ENCODE measurements around the gene NISCH.

The NISCH gene

DNA sequence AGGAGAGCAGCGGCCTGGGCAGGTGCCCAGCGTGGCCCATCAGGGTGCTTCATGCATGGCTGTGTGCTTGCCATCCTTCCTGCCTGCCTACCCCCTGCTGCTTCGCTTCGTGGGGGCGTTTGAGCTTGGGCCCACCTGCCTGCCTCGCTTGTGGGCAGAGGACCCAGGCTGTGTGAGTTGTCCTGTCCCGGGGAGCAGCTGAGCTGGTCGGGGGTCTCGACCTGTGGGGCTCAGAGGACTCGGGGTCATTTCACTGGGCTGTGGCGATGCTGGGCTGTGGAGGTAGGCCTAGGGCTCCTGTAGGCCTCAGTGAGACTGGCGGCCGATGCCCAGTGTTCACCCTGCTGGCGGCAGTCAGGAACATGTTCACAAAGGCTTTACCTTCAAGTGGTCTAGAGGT lies 27.7 kb downstream of the NISCH start:
- Histone ChIP-seq H3K4me3 (ENCODE audit: low read length) (no peak overlapping the region), H3K9me3 (ENCODE audit: control insufficient read depth, low read length) (no peaks in the 10 kb centered on the region), H3K27me3 (ENCODE audit: control insufficient read depth, insufficient read depth, low read length) (no peaks in the 10 kb centered on the region), H3K36me3 (ENCODE audit: control insufficient read depth, insufficient read depth, low read length) (peaks cover 9% of the 10 kb centered on the region), H3K9ac (ENCODE audit: low read length) (no peak overlapping the region), H3K4me1 (ENCODE audit: control insufficient read depth, insufficient read depth, low read length) (no peaks in the 10 kb centered on the region)

DNA sequence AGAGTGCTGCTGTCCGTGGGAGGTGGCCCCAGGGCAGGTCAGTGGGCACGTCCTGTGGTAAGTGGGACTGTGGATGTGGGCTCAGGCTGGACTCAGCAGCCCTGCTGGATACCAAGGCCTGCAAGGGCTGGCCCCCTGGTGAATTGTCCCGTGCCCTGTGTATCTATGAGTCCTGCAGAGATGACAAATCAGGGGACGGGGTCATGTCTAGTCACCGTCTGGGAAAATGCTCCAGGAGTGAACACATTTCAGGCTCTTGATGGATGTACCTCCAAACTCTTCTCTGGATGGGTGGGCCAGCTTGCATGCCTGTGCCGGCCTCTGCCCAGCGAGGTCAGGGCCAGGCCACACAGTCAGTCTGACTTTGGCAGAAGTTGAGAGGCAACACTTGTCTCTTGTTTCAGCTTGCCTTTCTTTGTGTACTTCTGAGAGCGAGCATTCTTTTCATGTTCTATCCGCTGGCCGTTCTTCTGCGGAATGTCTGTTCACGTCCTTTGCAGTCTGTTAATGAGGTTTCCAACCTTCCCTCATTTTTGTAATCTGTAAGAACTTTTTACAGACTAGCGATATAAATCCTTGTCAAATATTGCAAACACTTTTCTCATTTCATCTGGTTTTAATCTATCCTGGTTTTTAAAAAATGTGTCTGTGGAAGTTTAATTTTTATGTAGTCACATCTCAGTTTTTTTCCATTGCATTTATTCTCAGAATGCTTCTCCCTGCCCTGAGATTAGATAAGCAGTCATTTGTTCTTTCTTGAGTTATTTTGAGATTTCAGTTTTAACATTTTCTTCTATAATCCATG lies 28.4 kb downstream of the NISCH start:
- Histone ChIP-seq H3K36me3 (ENCODE audit: control insufficient read depth, insufficient read depth, low read length) (peaks cover 9% of the 10 kb centered on the region), H3K4me1 (ENCODE audit: control insufficient read depth, insufficient read depth, low read length) (no peaks in the 10 kb centered on the region), H3K9me3 (ENCODE audit: control insufficient read depth, low read length) (no peaks in the 10 kb centered on the region), H3K9ac (ENCODE audit: low read length) (no peak overlapping the region), H3K4me3 (ENCODE audit: low read length) (no peak overlapping the region), H3K27me3 (ENCODE audit: control insufficient read depth, insufficient read depth, low read length) (no peaks in the 10 kb centered on the region)

DNA sequence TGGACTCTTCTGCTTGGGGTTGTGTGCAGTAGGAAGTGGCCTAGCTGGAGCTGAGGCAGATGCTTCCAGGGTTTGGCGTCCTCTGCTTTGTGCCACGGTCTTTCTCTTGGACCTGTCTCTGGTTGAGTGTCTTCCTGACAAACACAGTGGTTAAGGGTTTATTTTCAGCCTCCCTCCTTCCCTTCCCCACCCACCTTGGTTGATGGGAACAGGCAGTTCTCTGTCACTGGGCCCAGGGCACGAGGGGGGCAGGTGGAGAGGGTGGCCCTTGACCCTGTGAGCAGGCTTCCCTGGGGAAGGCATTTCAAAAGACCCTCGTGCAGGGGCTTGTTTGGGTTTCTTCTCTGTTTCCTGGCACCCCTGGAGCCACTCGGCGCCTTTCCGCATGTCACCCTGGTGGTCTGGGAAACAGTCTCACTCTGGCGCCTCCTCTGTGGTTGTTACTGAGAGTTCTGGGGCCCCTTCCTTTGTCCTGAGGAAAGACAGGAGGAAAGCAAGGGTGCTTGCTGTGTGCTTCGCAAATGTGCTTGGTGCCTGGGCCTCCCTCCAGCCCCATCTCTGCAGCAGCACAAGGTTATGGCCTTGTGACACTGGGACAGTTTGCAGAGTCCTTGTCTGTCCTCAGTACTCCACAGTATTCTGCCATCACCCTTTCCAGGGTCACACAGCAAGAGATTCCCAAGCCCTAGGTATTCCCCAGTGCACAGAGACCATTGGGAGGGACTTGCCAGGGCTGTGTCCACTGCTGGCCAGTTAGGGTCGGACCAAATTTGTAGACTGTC lies 29.5 kb downstream of the NISCH start:
- H3K27me3 ChIP-seq (ENCODE audit: control insufficient read depth, insufficient read depth, low read length) = no peaks in the 10 kb centered on the region
- no peaks in the 10 kb centered on the region for H3K9me3 ChIP-seq (ENCODE audit: control insufficient read depth, low read length)
- H3K4me3 ChIP-seq (ENCODE audit: low read length) = no peak overlapping the region
- H3K9ac ChIP-seq (ENCODE audit: low read length) = no peak overlapping the region
- peaks cover 4% of the 10 kb centered on the region for H3K36me3 ChIP-seq (ENCODE audit: control insufficient read depth, insufficient read depth, low read length)
- no peaks in the 10 kb centered on the region for H3K4me1 ChIP-seq (ENCODE audit: control insufficient read depth, insufficient read depth, low read length)

DNA sequence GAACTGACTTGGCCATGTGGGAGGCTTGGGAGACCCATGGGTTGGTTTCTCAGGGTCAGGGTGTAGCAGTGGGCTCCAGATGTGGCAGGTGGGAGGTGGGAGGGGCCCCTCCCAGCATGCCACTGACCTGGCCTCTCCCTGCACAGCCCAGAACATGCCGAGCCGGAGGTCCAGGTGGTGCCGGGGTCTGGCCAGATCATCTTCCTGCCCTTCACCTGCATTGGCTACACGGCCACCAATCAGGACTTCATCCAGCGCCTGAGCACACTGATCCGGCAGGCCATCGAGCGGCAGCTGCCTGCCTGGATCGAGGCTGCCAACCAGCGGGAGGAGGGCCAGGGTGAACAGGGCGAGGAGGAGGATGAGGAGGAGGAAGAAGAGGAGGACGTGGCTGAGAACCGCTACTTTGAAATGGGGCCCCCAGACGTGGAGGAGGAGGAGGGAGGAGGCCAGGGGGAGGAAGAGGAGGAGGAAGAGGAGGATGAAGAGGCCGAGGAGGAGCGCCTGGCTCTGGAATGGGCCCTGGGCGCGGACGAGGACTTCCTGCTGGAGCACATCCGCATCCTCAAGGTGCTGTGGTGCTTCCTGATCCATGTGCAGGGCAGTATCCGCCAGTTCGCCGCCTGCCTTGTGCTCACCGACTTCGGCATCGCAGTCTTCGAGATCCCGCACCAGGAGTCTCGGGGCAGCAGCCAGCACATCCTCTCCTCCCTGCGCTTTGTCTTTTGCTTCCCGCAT lies 31.8 kb downstream of the NISCH start:
- H3K27me3 ChIP-seq (ENCODE audit: control insufficient read depth, insufficient read depth, low read length) = no peaks in the 10 kb centered on the region
- peaks cover 18% of the 10 kb centered on the region for H3K36me3 ChIP-seq (ENCODE audit: control insufficient read depth, insufficient read depth, low read length)
- no peak overlapping the region for H3K4me3 ChIP-seq (ENCODE audit: low read length)
- no peaks in the 10 kb centered on the region for H3K9me3 ChIP-seq (ENCODE audit: control insufficient read depth, low read length)
- H3K4me1 ChIP-seq (ENCODE audit: control insufficient read depth, insufficient read depth, low read length) = no peaks in the 10 kb centered on the region
- no peak overlapping the region for H3K9ac ChIP-seq (ENCODE audit: low read length)

DNA sequence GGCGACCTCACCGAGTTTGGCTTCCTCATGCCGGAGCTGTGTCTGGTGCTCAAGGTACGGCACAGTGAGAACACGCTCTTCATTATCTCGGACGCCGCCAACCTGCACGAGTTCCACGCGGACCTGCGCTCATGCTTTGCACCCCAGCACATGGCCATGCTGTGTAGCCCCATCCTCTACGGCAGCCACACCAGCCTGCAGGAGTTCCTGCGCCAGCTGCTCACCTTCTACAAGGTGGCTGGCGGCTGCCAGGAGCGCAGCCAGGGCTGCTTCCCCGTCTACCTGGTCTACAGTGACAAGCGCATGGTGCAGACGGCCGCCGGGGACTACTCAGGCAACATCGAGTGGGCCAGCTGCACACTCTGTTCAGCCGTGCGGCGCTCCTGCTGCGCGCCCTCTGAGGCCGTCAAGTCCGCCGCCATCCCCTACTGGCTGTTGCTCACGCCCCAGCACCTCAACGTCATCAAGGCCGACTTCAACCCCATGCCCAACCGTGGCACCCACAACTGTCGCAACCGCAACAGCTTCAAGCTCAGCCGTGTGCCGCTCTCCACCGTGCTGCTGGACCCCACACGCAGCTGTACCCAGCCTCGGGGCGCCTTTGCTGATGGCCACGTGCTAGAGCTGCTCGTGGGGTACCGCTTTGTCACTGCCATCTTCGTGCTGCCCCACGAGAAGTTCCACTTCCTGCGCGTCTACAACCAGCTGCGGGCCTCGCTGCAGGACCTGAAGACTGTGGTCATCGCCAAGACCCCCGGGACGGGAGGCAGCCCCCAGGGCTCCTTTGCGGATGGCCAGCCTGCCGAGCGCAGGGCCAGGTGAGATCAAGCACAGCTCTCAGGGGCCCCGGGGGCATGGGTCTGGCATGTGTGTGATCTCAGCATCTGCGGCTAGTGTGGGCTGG lies 32.6 kb downstream of the NISCH start:
- H3K4me1 ChIP-seq (ENCODE audit: control insufficient read depth, insufficient read depth, low read length) = no peaks in the 10 kb centered on the region
- no peaks in the 10 kb centered on the region for H3K9me3 ChIP-seq (ENCODE audit: control insufficient read depth, low read length)
- H3K36me3 ChIP-seq (ENCODE audit: control insufficient read depth, insufficient read depth, low read length) = peaks cover 18% of the 10 kb centered on the region
- H3K9ac ChIP-seq (ENCODE audit: low read length) = no peak overlapping the region
- H3K4me3 ChIP-seq (ENCODE audit: low read length) = no peak overlapping the region
- no peaks in the 10 kb centered on the region for H3K27me3 ChIP-seq (ENCODE audit: control insufficient read depth, insufficient read depth, low read length)

DNA sequence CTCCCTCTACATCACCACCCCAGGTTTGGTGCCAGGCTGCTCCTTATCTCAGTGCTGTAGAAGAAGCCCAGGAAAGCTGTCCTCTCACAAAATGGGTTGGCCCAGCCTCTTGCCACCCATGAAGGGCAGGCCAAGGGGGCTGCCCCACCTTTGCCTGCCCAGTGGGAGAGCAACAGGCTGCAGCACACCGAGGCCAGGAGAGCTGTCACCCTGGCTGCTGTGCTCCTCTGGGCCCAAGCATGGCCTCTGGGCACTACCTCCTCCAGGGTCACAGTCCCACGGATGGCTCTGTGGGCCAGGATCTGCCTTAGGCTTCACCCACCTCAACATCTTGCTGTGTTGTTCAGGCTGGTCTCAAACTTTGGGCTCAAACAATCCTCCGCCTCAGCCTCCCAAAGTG lies 33.3 kb downstream of the NISCH start:
- peaks cover 18% of the 10 kb centered on the region for H3K36me3 ChIP-seq (ENCODE audit: control insufficient read depth, insufficient read depth, low read length)
- H3K27me3 ChIP-seq (ENCODE audit: control insufficient read depth, insufficient read depth, low read length) = no peaks in the 10 kb centered on the region
- H3K4me1 ChIP-seq (ENCODE audit: control insufficient read depth, insufficient read depth, low read length) = no peaks in the 10 kb centered on the region
- no peaks in the 10 kb centered on the region for H3K9me3 ChIP-seq (ENCODE audit: control insufficient read depth, low read length)
- H3K4me3 ChIP-seq (ENCODE audit: low read length) = no peak overlapping the region
- H3K9ac ChIP-seq (ENCODE audit: low read length) = no peak overlapping the region

DNA sequence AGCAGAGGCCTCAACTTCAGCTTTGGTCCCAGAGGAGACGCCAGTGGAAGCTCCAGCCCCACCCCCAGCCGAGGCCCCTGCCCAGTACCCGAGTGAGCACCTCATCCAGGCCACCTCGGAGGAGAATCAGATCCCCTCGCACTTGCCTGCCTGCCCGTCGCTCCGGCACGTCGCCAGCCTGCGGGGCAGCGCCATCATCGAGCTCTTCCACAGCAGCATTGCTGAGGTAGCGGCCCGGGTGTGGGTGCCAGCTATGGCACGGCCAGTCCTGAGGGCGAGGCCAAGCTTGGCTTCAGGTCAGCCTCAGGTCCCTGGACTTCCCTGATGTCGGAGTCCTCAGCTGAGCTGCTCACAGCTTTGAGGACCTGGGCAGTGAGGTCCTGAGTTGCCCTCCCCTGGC lies 34.0 kb downstream of the NISCH start:
- no peak overlapping the region for H3K9ac ChIP-seq (ENCODE audit: low read length)
- no peaks in the 10 kb centered on the region for H3K27me3 ChIP-seq (ENCODE audit: control insufficient read depth, insufficient read depth, low read length)
- peaks cover 18% of the 10 kb centered on the region for H3K36me3 ChIP-seq (ENCODE audit: control insufficient read depth, insufficient read depth, low read length)
- no peaks in the 10 kb centered on the region for H3K4me1 ChIP-seq (ENCODE audit: control insufficient read depth, insufficient read depth, low read length)
- H3K9me3 ChIP-seq (ENCODE audit: control insufficient read depth, low read length) = no peaks in the 10 kb centered on the region
- H3K4me3 ChIP-seq (ENCODE audit: low read length) = no peak overlapping the region

DNA sequence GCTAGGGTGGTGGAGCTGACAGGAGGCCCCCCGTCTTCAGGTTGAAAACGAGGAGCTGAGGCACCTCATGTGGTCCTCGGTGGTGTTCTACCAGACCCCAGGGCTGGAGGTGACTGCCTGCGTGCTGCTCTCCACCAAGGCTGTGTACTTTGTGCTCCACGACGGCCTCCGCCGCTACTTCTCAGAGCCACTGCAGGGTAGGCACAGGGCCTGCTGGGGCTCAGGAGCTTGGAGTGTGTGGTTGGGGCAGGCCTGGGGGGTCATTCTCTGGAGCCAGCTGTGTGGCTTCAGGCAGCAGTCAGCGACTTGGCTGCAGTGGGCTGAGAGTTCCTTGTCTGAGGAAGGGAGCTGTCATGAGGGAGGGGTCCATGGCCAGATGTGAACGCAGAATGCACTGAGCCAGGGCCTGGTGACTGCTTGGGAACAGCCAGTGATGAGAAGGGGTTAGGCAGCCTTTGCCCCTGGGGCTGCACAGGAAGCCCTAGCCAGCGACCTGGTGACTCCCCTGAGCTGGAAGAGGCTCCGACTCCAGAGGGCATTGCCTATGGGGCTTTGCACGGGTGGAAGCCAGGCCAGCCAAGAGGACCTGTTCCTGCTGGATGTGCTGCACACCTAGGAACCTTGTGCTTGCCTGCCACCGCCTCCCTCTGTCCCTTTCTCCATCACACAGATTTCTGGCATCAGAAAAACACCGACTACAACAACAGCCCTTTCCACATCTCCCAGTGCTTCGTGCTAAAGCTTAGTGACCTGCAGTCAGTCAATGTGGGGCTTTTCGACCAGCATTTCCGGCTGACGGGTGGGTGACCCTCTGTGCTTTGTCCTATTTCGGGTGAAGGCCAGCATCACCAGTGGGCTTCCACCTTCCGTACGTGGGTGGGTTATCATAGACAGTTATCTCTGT lies 34.9 kb downstream of the NISCH start:
- no peak overlapping the region for H3K4me3 ChIP-seq (ENCODE audit: low read length)
- no peak overlapping the region for H3K9ac ChIP-seq (ENCODE audit: low read length)
- no peaks in the 10 kb centered on the region for H3K9me3 ChIP-seq (ENCODE audit: control insufficient read depth, low read length)
- no peaks in the 10 kb centered on the region for H3K4me1 ChIP-seq (ENCODE audit: control insufficient read depth, insufficient read depth, low read length)
- H3K27me3 ChIP-seq (ENCODE audit: control insufficient read depth, insufficient read depth, low read length) = no peaks in the 10 kb centered on the region
- H3K36me3 ChIP-seq (ENCODE audit: control insufficient read depth, insufficient read depth, low read length) = peaks cover 18% of the 10 kb centered on the region

DNA sequence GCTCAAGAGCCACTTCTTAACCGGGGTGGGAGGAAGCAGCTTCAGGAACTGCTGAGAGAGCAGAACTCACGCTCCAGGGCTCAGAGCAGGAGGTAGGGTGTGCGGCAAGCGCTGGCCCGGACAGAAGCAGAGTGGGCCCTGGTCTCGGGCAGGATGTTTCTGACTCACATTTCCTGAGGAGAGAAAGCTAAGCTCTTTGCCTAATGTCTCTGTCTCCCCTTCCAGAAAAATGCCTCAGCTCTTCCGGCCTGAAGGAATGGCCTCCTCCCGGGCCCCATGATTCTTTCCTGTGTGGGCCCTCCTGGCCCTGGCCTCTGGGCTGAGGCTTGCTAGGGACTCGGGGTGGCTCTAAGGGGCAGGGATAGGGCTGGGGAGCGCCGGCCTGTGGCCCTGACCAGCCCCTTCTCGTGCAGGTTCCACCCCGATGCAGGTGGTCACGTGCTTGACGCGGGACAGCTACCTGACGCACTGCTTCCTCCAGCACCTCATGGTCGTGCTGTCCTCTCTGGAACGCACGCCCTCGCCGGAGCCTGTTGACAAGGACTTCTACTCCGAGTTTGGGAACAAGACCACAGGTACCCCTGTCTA lies 35.6 kb downstream of the NISCH start:
- Histone ChIP-seq H3K4me1 (ENCODE audit: control insufficient read depth, insufficient read depth, low read length) (no peaks in the 10 kb centered on the region), H3K9me3 (ENCODE audit: control insufficient read depth, low read length) (no peaks in the 10 kb centered on the region), H3K9ac (ENCODE audit: low read length) (no peak overlapping the region), H3K4me3 (ENCODE audit: low read length) (no peak overlapping the region), H3K27me3 (ENCODE audit: control insufficient read depth, insufficient read depth, low read length) (no peaks in the 10 kb centered on the region), H3K36me3 (ENCODE audit: control insufficient read depth, insufficient read depth, low read length) (peaks cover 18% of the 10 kb centered on the region)

DNA sequence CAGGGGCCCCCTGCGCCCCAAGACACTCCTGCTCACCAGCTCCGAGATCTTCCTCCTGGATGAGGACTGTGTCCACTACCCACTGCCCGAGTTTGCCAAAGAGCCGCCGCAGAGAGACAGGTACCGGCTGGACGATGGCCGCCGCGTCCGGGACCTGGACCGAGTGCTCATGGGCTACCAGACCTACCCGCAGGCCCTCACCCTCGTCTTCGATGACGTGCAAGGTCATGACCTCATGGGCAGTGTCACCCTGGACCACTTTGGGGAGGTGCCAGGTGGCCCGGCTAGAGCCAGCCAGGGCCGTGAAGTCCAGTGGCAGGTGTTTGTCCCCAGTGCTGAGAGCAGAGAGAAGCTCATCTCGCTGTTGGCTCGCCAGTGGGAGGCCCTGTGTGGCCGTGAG lies 36.7 kb downstream of the NISCH start:
- Histone ChIP-seq H3K9ac (ENCODE audit: low read length) (no peak overlapping the region), H3K4me3 (ENCODE audit: low read length) (no peak overlapping the region), H3K36me3 (ENCODE audit: control insufficient read depth, insufficient read depth, low read length) (peaks cover 18% of the 10 kb centered on the region), H3K9me3 (ENCODE audit: control insufficient read depth, low read length) (no peaks in the 10 kb centered on the region), H3K27me3 (ENCODE audit: control insufficient read depth, insufficient read depth, low read length) (no peaks in the 10 kb centered on the region), H3K4me1 (ENCODE audit: control insufficient read depth, insufficient read depth, low read length) (no peaks in the 10 kb centered on the region)

Measured in mucosa of stomach (tissue), 1 donor.